HG02938 (cell line): Measurements from ENCODE around the gene SIRT2.

Experiments used
- ATAC-seq: cut with Tn5 transposase; IDR thresholded peaks from one replicate; pipeline ENCODE4 v1.9.1; 2021; ENCODE audit warnings: mild to moderate bottlenecking, moderate library complexity; ENCODE audit not compliant: unreplicated experiment

SIRT2 gene

DNA sequence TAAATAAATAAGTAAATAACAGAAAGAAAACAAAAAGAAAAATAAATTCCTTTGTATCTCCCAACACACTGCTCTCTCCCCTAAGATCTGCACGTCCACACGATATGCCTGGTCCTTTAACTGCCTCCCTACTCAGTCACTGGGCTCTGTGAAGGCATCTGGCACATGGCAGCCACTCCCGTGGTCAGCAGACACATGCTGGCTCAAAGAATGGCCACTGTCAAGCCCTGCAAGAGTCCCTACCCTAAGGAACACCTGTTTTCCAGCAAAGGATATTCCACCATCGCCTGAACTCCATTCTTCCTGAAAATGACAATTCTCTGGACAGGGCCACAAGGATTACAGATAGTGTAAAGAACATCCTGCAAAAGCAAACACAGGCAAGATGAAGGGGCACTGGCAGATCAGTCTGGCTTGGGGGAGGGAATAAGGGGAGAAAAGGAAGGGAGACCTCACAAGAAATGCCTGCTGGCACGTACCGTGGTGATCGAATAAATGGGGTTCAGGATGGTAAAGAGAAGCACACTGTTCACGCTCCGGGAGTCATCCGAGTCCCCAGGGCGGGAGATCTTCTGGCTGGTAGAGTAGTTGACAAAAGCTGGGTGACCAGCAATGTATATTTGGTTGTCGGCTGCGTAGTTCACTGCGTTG, 53.9 kb downstream of the SIRT2 start:
- ATAC-seq: no peak

DNA sequence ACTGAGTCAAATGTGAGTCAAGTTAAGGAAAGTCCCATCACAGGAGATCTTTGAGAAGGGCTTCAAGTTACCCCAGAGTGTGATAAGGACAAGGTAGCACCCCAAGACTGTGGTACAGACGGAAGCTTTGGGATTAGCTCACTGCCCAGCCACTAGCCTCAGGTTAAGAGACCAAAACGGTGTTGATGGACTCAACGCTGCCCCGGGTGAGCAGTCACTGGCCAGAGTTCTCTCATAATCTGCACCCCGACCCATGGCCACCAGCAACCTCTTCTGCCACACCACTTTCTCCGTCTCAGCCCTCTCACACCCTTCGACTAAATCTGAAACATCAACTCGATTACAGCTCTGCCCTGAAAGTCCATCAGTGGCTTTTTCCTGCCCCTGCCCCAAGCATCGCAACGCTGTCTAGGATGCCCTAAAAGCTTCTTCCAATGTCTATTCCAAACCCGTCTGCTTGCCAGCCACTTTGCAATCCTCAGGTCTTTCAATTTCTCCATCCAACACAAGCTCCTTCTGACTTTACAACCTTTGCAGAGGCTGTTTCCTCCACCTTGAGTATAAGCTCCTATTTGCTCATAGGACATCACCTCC, 55.2 kb downstream of the SIRT2 start:
- no peak for ATAC-seq

GRCh38 chr19:38843175-38843758, 56.2 kb downstream of the SIRT2 start:
- ATAC-seq: no peak

DNA sequence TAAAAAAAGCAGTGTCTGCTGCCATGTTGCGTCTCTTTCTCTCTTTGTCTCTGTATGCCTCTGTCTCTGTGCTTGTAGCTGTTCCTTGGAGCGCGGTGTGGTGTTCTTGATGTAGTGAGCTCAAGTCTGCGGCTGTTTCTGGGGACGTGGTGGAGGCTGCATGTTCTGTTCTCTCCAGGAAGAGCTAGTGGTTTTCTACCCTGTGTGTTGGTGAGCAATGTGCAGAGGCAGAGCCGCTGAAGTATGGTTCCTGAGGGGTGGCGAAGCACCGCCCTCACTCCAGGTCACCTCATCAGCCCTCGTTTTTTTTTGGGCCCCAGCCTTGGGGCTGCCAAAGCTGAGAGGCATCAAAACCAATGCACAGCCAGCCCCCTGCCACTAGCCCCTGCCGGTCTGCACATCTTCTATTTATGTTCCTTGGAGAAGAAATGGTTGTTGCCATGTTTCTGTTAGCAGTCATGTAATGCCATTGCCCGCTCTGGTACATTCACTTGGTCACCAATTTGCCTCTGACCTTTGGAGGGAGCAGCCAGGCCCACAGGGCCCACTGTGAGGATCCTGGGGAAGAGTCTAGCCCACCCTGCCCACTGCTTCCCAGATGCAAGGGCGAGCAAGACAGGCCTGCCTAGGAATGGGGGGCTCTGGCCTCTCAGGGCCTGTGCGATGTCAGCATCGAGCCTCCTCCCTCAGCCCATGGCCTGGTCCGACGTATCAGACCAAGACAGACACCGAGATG, 56.8 kb downstream of the SIRT2 start:
- no peak for ATAC-seq

DNA sequence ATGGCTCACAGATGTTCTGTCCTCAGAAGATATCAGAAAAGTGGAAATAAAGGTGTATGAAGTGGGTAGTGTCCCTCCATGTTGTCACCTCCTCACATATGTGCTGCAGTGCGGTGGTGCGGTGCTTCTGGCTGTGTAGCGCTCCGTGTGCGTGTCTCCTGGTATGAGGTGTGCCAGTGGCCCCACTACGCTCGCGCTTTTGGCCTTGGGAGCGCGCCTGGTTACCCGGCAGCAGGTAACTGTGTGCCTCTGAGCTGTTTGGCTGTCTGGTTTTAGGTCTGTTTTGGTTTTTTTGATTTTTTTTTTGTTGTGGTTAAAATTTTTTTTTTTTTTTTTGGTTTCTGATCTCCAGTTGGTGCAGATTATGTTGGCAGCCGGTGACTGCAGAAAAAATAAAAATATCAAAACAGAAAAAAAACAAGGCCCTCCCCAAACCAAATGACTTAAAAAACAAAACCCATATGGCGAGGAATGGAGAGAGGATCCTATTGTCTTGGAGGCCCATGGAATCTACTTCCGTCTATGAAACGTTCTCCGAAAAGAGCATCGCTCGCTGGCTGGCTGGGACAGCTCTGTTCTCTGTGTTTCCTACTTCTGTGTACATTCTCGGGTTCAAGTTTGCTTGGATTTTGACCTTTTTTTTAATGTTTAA, 57.5 kb downstream of the SIRT2 start:
- no peak for ATAC-seq

DNA sequence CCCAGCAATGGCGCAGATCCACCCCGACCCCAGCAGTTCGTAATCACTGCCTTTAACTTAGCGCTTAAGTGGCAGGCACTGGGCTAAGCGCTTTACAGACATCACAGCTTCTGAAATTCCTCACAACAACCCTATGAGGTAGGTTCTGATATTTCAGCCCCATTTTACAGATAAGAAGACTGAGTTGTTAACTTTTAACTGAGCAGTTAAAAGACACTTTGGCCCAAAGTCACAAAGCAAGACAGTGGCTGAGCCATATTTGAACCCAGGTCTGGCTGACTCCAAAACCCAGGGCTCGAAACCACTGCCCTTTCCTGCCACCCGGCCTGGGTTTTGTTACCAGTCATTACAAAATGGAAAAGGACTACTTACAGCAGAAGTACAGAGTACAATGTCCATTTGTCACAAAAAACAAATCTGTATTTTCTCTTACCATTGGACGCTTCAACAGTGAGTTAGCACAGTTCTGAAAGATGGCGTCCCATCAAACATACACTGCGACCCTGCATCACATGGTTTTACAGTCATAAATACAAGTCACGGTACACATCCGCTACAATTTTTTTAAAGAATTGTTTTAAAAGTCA, 58.1 kb downstream of the SIRT2 start:
- no peak for ATAC-seq

DNA sequence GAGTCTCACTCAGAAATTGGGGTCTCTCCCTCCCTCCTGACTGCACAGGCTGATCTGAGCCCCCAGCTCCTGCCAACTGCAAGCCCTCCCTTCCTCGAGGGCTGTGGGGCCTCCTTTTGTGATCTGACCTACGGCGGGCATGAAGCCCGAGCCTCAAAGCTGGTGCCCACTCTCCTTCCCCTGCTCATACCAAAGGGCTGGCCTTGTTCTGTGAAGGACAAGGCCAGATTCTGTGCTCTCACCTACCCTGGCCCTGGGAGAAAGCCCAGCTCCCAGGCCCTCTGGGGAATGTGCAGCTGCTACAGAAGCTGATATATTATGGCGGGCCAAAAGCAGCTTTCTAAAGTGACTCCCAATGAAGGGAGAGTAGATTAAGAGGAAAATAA, 58.8 kb downstream of the SIRT2 start:
- ATAC-seq: no peak

GRCh38 chr19:38839816-38840582, 59.4 kb downstream of the SIRT2 start:
- ATAC-seq: no peak

- ATAC-seq: no peak
Observed at GRCh38 chr19:38838986-38839761, 60.2 kb downstream of the SIRT2 start.

DNA sequence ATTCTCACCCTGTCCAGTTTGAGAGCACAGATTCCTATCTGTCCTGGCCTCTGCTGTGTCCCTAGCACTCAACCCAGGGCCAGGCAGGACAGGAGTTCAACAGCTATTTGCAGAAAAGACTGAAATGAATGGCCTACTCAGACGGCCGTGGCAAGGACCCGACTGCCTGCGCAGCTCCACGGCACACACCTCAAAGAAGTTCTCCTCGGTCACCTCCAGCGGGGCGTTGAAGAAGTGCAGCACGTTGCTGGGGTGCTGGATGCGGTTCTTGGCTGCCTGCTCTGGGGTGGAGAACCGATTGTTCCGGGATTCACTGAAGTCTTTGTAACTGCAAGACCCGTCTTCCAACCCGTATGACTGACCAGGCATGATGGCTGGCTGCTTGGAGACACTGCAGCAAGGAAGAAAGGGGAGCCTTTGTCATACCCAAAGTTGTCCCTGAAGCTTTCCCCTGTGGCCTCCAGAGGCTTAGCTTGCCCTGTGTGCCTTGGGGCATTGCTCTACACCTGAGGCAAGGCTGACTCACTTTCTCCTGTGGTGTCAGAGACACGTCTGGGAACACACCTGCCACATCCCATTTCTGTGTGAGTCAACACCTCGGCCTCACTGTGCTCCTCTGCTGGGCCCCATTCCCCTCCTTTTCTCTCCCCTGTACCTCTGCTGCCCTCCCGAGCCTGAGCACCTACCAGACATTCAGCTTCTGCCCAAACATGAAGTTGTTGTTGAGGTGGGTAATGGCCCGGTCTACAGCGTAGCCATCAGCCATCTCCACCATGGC, 61.0 kb downstream of the SIRT2 start:
- ATAC-seq: no peak

- no peak for ATAC-seq
Observed at GRCh38 chr19:38837656-38838121, 61.7 kb downstream of the SIRT2 start.

GRCh38 chr19:38836983-38837626, 62.3 kb downstream of the SIRT2 start:
- ATAC-seq: no peak

DNA sequence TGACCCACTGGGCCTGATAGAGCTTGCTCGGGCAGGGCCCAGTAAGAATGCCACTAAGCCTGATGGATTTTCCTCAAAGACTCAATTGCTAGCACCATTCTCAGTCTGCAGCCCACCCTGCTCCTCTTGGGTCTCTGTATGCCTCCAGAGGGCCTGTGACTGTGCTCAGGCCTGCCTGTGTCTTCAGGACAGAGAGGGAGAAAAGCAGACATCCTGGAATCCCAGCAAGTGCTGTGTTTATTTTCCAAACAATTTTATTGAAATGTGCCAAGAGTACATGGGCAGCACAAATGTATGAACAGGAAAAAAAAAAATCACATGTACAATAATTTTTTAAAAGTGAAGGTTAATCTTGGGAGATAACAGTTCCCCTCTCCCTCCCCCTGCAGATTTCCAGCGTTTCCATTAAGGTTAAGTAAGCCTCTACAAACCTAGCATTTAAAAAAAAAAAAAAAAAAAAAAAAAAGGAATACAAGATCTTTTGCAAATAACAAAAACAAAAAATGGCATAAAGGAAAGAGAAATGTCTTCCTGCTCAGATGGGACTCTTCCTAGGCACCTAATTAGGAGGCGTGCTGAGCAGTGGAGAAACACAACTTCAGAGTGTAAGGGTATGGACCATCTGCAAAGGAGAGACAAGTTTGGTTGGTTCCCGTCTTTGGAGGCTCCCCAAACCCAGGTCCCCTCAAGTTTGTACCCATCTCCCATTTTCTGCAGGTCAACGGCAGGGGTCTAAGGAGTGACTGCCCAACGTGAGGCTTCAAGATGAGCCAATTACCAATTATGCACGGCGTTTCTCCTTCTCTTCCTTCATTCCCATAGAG, 63.0 kb downstream of the SIRT2 start:
- ATAC-seq: no peak

DNA sequence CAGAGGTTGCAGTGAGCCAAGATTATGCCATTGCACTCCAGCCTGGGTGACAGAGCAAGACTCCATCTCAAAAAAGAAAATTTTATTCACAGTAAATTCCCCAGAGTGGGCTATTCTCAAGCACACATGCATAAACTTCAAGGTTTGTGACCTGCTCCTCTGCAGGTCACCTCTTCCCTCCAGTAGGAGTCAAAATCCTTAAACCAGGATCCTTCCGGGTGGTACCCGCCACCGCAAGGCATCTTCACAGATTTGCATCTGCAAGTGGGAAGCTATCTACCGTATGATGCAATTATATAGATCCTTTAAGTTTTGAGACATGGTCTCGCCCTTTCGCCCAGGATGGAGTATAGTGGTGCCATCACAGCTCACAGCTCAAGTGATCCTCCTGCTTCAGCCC, 64.8 kb downstream of the SIRT2 start:
- ATAC-seq: no peak

DNA sequence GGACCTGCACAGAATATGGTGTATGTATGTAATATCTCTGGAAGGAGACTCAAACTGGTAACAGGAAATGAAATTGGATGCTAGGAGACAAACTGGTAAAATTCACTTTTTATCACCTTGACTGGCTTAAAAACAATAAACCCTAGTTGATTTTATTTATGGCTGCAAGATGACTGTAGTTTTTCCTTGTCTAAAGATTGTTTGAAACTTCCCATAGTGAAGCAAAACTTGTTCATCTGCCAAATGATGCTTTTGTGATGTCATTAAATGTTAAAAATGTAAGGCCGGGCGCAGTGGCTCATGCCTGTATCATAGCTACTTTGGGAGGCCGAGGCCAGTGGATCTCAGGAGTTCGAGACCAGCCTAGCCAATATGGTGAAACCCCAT, 65.3 kb downstream of the SIRT2 start:
- no peak for ATAC-seq

DNA sequence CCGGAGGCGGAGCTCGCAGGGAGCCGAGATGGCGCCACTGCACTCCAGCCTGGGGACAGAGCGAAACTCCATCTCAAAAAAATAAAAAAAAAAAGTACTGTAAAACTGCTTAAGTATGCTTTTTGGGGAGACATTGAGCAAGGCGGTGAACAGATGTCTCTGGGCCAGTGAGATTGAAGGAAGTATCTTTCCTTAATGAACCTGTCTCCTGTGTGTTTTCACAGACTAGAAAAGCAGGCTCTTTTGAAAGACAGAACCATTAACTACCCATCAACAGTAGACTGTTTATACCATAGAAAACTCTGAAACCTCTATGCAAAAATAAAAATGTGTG, 66.4 kb downstream of the SIRT2 start:
- ATAC-seq: no peak

DNA sequence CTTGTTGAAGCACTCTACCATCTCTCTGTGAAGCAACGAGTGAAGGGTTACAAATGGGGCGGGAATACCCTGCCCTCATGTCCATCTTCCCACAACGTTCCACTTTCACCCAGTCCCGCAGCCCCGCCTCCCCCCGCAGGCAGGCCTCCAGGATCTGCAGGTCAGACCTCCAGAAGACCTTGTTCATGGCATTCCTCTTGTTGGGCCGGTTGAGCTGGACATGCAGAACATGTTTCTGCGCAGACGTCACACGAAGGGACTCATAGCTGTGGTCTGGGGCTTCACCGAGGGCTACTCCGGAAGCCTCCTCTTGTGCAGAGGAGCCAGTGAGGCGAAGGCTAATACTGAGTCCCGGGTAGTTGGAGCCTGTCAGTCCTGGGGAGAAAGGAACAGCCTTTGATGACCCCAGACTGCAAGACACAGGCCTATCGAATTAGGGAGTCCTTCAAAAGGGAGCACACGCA, 68.2 kb downstream of the SIRT2 start:
- ATAC-seq: peak; percentile 47
